Non-pigmented ciliary epithelial cell (primary cell): ENCODE results near the gene CTTNBP2.
A peak's percentile ranks its signal among the peaks of the same experiment; 100 is the strongest.

ENCODE experiments used
- DNase-seq: peaks from one replicate; pipeline ENCODE4 v3.0.0-alpha.2; 2010; ENCODE audit warnings: low read depth

CTTNBP2 gene

DNA sequence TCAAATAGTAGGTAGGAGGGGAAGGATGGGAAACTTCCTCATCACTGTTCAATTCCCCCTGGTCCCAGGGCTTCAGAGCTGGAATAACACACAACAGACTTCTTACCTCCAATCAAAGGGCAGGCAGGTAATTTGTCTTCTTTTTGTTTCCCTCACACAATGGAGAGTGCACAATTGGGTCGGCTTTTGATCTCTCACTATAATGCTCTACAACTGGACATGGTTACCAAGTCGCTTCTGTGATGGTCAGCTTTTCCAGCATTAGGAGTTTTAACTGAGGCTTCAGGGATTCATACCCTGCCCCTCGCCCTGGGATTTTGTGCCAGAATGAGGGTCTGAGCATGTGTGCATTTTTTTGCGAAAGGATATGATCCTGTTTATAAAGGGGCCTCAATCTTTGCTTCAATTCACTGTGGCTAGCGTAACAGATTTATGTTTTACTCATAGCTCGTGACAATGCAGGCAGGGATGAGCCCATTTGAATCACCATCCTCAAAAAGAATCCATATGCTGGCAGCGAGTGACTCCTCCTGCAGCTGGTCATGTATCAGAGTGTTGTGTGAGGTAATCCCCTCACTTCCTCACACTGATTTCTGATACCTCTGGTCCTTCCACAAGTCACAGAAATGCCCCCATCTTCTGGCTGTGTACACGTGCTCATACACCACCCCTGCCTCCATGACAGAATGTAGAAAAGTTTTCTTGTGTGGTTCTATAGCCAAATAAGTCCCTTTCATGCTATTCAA, 189.6 kb downstream of the CTTNBP2 start:
- DNase-seq = no peak

DNA sequence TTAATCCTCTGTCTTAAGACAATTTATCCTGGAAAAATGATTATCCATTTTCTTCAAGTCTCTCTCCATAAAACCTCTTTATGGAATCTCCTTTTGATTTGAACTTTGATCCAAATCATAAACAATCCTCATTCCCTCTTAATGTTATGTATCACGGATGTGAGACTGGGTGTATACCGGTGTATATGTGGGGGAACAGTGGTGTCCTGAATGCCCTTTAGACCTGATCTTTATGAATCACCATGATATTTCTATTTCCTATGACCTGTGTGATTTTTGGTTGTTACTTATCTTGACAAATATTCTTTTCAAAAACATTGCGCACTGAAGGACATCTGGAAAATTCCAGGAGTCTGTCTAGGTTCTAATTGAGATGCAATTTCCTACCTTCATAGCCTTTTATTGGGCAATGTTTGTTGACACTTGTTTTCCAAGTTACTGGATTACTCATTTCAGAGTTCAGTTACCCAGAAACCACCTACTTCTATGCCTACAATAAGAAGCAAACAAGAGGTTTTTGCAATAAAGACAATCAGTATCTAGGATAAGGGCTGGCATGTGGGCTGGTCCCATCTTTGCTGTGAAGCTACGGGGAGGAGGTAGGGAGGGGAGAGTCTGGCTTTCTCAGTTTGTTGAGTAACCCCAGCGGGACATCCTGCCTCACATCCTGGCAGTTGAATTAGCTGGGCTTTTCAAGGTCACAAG, 190.4 kb downstream of the CTTNBP2 start:
- no peak for DNase-seq

DNA sequence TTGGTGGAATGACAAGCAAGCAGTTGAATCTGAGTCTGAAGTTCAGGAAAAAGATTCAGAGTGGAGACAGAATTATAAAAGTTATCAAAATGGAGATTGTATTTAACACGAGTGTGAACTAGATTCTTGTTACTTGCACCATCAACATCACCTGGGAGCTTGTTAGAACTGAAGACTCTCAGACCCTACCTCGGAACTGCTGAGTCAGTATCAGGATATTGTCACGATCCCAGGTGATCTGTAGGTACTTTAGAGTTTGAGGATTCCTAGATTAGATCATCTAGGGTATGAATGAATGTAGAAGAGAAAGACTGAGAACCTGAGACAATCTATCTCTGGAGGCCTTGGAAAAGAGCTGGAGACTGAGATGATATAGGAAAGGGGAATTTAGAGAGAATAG, 194.1 kb downstream of the CTTNBP2 start:
- no peak for DNase-seq

DNA sequence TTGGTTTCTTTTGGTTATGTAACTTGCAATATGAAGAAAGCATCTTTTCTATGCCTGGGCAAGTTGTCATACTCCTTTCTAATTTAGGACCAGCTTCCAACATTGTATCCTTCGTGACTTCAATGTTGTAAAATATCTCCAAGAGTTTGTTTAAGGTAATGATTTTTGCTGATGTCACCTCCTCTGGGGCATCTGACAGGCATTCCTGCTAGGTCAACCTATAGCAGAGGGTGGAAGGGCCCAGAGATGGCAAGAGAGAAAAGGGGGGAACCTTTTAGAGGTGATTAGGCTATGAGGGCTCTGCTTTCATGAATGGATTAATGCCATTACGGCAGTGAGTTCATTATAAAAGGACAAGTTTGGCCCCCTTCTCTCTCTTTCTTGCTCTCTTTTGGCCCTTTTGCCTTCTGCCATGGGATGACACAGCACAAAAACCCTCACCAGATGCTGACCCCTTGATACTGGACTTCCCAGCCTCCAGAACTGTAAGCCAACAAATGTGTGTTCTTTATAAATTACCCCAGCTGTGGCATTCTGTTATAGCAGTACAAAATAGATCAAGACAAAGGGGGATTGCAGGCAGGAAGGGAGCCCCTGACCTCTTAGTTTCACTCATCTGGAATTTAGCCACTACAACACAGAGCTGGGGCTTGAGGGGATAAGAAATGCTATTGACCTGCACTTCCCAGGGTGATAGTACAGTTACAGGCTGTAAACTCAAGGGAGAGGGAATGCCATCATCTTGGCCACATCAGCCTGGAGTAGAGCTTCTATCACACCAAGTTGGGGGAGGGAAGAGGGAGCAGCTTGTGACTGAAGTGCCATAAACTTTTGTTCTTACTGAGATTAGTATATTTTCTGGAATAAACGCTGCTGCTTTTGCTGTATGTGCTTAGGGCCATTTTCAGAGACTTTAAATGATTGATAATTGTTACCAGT, 197.5 kb downstream of the CTTNBP2 start:
- no peak for DNase-seq

DNA sequence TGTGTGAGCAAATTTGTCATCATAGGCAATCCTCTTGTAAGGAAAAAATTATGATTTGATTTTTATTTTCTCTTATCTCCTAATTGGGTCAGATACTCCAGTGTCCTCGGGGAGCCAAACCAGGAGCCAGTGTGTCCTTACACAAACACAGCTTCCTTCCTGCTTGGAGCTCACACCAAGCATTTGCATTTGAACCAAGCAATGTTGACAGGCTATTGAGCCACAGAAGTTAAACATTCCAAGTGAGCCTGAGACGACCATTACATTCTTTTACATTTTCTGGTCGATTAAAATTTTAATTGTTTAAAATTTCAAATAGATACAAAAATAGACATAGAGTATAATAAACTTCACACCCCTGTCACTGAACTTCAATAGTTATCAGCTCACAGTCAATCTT, 198.6 kb downstream of the CTTNBP2 start:
- DNase-seq = no peak

DNA sequence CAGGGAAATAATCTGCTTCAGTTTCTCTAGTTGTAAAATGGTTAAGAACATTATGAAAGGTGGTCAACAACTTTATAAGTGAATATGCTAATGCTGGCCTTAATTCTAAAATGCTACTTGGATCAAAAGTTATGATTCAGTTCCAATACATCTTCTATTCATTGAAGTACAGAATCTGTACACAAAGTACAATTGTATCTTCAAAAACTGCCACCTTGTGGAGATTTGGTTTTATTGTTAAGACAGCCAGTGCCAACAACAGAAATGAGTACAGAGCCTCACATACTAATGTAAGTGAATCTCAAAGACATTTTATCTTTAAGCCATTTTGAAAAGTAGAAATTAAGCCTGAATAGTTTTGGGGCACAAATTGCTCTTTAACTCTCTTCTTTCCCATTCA, 199.4 kb downstream of the CTTNBP2 start:
- no peak for DNase-seq

DNA sequence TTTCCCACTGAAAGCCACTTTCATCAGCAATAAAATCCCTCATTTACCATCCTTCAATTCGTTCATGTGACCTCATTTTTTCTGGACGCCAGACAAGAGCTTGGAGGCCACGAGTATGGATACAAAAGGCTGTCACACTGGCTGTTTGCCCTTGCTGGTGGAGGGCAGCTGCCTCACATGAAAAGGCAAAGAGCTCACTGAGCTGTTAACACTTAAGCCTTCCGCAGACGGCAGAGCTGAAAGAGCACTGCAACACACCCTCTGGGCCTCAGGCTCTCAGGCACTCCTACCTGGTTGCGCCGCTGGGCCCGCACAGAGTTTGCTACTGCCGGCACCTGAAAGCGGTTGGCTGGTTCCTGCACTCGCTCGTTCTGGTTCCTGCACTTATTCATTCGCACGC, 199.9 kb downstream of the CTTNBP2 start:
- DNase-seq = no peak

DNA sequence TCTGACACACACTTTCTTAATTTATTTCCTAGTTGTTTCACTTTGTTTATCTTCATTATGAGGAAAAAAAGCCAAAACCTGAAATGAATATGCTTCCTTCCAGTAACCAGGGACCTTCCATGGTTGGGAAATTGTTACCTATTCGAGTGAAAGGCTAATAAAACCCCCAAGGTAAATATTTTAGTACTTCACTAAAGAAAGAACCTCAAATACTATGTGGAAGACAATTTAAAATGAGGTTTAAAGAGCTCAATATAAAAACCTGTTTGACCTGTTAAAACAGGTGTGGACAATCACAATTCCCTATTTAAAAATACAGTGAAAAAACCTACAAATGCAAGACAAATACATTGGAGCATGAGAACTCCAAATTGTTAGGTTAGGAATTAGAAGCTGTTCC, 200.8 kb downstream of the CTTNBP2 start:
- no peak for DNase-seq

DNA sequence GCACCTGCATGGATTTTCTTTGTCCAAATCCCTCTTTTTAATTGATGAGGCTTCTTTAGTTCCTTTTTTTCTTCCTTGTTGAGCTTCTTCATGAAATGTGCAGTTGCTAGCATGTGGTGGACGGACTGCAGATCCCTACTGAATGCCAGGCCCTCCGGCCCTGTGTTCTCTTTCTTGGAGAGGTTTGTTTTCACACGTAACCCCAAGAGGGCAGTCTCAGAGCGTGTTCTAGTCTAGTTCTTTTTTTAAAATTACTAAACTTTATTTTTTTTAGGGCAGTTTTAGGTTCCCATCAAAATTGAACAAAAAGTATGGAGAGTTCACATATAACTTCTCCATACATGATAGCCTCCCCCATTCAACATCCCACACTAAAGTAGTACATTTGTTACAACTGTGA, 203.4 kb downstream of the CTTNBP2 start:
- DNase-seq = no peak

DNA sequence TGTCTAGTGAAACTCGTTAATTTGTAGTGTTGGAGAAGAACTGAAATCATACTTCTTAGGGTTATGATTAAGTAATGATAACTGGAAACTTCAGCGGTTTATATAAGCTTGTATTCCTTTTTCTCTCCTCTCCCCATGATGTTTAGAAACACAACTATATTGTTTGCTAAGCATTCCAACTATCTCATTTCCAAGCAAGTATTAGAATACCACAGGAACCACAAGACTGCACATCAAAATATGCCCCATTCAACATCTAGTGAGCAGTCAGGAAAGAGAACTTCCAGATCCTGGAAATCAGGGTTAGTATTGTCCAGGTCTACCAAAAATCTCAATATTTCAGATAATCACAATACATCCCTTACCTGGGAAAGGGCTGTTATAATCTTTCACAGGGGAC, 205.8 kb downstream of the CTTNBP2 start:
- no peak for DNase-seq

DNA sequence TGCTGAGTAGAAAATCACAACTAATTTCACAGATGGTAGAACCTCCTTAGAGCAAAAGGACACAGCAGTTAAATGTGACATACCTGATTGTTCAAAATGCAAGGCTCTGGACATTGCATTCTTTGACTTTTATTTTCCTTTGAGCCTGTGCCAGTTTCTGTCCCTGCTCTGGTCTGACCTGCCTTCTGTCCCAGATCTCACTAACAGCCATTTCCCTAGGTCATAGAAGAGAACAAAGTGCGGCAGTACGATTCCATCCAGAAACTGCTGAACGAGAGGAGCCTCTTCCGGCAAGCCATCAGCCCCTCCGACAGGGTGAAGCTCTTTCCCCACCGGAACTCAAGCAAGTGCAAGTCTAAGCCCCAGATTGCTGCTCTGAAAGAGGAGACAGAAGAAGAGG, 206.6 kb downstream of the CTTNBP2 start:
- DNase-seq = no peak

DNA sequence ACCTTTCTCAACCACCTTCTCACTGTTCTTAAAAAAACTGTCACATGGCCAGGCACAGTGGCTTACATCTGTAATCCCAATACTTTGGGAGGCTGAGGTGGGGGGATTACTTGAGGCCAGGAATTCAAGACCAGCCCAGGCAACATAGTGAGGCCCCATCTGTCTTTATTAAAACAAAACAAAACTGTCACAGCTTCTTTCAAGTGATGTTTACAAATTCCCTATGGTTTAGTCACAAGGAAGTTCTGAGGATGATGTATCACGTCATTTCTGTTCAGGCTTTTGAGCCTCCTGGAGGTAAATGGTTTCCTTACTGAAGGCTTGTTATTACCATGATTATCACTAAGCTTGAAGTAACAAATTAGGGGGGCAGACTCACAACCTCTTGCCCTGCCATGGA, 207.2 kb downstream of the CTTNBP2 start:
- DNase-seq = peak; percentile 74

DNA sequence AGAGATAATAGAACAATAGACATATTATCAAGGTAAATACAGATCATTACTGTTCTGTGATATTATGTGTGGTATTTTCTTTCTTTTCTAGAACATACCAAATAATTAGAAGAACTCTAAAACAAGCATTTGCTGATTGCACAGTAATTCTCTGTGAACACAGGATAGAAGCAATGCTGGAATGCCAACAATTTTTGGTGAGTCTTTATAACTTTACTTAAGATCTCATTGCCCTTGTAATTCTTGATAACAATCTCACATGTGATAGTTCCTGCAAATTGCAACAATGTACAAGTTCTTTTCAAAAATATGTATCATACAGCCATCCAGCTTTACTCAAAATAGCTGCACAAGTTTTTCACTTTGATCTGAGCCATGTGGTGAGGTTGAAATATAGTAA, 207.9 kb downstream of the CTTNBP2 start:
- DNase-seq = no peak

DNA sequence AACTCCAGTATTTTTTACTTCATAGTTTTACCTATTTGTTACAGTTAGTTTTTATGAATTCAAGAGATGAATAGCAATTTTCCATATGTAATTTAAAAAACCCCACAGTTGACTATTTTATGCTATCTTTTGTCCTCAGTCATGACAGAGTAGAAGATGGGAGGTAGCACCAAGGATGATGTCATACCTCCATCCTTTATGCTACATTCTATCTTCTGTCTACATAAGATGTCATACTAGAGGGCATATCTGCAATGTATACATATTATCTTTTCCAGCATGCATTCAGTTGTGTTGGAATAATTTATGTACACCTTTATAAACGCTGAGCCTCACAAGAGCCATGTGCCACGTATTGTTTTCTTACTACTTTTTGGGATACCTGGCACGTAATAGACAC, 209.2 kb downstream of the CTTNBP2 start:
- no peak for DNase-seq

DNA sequence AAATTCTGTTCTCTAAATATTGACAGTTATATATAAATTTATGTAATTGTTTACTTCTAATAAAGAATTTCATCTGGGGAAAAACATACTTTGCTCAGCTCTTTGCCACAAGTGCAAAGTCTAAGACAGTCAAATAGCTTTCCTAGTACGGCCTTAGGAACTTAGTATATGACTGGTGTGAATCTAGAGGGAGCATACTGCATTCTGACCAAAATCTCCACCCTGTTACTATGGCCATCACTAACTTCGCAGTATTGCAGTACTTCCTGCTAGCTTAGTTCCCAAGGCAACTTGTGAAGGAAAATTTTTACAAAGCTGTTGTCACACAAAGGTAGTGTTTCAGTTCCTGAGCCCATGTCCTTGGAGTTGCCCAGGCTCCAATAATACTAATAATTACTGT, 211.9 kb downstream of the CTTNBP2 start:
- DNase-seq = no peak
